Endothelial cell (in vitro differentiated cells): Measurements from ENCODE around the gene ASCL2. TPM values are rescaled to one million over a fixed set of nuclear protein-coding genes. Genes with fewer than 3 reads are reported as not detected.

Source experiments
- DNase-seq: peaks from one replicate; pipeline ENCODE4 v3.0.0; 2021; ENCODE audit warnings: low spot score
- H3K27ac Mint-ChIP-seq: one replicate; pipeline ENCODE4 v1.8.0; 2021; ENCODE audit warnings: mixed read lengths, inconsistent platforms; ENCODE audit not compliant: unreplicated experiment
- H3K27me3 Mint-ChIP-seq: one replicate; pipeline ENCODE4 v1.8.0; 2021; ENCODE audit warnings: mild to moderate bottlenecking, moderate library complexity, mixed read lengths, inconsistent platforms; ENCODE audit not compliant: unreplicated experiment
- H3K36me3 Mint-ChIP-seq: one replicate; pipeline ENCODE4 v1.8.0; 2021; ENCODE audit warnings: mild to moderate bottlenecking, low read depth, mixed read lengths, inconsistent platforms; ENCODE audit not compliant: unreplicated experiment
- H3K4me1 Mint-ChIP-seq: one replicate; pipeline ENCODE4 v1.8.0; 2021; ENCODE audit warnings: mild to moderate bottlenecking, mixed read lengths, inconsistent platforms; ENCODE audit not compliant: unreplicated experiment
- H3K4me3 Mint-ChIP-seq: one replicate; pipeline ENCODE4 v1.8.0; 2021; ENCODE audit warnings: mild to moderate bottlenecking, mixed read lengths, inconsistent platforms; ENCODE audit not compliant: unreplicated experiment
- H3K9me3 Mint-ChIP-seq: one replicate; pipeline ENCODE4 v1.8.0; 2021; ENCODE audit warnings: mixed read lengths, inconsistent platforms; ENCODE audit not compliant: unreplicated experiment
- total RNA-seq: library from RNA; stranded (reverse); fragmentation: NEBNext Ultra II Directional; extraction: Animal tissue kit (Norgen Biotek cat#: 25700); gene quantifications from one replicate; pipeline ENCODE4 v1.2.1, GENCODE V29; 2021; ENCODE audit not compliant: unreplicated experiment
- TF ChIP-seq, protein P1 (sequence below): fragments of 200-600 bp; sonication (generic); IDR thresholded peaks from one replicate; pipeline ENCODE4 v1.5.0; 2021; ENCODE audit warnings: antibody characterized with exemption; ENCODE audit not compliant: unreplicated experiment

Gene ASCL2
- total RNA-seq, 1 donor from 2014 or later: not detected

DNA sequence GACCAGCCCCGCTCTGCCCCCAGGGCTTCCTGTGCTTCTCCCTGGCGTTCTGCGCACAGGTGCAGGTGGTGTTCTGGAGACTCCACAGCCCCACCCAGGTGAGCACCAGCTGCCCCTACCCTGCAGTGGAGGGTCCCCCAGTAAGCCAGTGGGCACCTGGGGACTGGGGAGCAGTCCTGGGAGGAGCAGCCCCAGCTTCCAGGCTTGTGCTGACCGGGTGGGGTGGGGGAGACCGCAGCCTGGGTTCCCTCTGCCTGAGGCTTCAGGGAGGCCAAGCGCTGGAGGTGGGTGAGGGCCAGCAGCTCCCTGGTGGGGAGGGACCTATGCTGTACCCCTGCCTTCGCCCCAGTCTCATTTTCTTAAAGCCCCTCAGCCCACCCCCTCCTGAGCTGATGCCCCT lies 38.3 kb upstream of the ASCL2 start:
- Mint-ChIP-seq H3K36me3 (no peaks in the 10 kb centered on the region), H3K4me1 (peaks cover 9% of the 10 kb centered on the region), H3K27me3 (no peaks in the 10 kb centered on the region), H3K9me3 (no peaks in the 10 kb centered on the region), H3K27ac (no peak overlapping the region), H3K4me3 (no peak overlapping the region)
- TF ChIP-seq, protein P1, sequence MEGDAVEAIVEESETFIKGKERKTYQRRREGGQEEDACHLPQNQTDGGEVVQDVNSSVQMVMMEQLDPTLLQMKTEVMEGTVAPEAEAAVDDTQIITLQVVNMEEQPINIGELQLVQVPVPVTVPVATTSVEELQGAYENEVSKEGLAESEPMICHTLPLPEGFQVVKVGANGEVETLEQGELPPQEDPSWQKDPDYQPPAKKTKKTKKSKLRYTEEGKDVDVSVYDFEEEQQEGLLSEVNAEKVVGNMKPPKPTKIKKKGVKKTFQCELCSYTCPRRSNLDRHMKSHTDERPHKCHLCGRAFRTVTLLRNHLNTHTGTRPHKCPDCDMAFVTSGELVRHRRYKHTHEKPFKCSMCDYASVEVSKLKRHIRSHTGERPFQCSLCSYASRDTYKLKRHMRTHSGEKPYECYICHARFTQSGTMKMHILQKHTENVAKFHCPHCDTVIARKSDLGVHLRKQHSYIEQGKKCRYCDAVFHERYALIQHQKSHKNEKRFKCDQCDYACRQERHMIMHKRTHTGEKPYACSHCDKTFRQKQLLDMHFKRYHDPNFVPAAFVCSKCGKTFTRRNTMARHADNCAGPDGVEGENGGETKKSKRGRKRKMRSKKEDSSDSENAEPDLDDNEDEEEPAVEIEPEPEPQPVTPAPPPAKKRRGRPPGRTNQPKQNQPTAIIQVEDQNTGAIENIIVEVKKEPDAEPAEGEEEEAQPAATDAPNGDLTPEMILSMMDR: no peak
- DNase-seq: no peak

DNA sequence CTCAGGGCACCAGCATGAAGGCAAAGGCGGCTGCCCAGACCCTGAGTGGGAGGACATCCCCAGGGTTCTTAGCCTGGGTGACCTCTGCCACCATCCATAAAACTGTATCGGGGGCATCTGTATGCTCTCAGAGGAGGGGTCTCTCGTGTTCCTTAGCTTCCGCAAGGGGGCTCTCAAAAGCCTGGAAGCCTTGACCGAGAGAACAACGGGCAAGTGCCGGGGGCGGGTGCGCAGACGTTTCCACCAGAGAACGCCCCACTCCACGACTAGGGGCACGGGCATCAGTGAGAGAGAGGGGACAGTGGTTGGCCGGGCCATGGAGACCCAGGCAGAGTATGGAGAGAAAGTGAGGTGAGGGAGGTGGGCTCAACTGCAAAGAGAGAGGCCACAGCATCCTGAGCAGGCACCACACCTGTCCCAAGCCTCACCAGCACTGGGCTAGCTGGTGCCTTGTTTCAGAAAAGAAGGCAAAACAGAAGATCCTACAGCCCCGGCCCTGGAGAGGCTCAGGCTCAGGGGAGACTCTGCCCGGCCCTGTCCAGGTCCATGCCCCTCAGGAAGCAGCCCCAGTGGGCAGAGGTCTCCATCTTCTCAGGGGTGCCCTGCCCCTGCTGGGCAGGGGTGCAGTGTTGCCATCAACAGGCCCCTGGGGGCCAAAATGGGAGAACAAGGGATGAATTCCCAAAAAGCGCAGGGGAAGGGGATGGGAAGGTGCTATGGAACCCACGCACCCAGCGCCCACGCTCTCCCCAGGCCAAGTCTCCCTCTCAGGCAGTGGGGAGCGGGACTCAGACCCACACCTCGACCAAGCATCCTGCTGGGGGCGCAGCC lies 37.3 kb upstream of the ASCL2 start:
- DNase-seq: no peak
- TF ChIP-seq, protein P1: no peak
- Mint-ChIP-seq H3K4me1 (peaks cover 9% of the 10 kb centered on the region), H3K36me3 (no peaks in the 10 kb centered on the region), H3K27me3 (no peaks in the 10 kb centered on the region), H3K4me3 (no peak overlapping the region), H3K9me3 (no peaks in the 10 kb centered on the region), H3K27ac (no peak overlapping the region)

DNA sequence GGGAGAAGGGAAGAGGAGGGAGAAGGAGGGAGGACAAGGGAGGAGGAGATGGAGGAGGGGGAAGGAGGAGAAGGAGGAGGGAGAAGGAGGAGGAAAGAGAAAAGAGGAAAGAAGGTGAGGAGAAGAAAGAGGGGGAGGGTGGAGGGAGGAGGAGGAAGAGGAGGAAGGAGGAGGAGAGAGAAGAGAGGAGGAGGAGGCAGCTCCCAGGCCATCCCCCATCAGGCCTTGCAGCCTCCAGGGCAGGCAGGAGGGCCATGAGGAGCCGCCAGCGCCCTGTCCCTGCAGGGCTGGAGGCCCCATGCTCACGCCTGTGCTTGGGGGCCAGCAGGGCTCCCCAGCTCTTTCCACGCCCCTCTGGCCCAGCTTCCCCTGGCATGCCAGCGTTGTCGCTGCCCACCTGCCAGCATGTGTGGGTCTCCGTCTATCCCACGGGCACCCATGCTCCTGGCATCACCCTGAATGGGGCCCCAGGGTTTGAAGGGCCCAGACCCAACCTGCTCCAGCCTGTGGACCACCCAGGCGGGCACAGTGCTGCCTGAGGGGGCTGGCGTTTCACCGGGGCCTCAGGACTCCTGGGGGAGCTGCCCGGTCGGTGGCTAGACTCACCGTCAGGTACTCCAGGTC lies 36.6 kb upstream of the ASCL2 start:
- H3K27ac Mint-ChIP-seq: no peak overlapping the region
- no peak for DNase-seq
- TF ChIP-seq, protein P1: no peak

DNA sequence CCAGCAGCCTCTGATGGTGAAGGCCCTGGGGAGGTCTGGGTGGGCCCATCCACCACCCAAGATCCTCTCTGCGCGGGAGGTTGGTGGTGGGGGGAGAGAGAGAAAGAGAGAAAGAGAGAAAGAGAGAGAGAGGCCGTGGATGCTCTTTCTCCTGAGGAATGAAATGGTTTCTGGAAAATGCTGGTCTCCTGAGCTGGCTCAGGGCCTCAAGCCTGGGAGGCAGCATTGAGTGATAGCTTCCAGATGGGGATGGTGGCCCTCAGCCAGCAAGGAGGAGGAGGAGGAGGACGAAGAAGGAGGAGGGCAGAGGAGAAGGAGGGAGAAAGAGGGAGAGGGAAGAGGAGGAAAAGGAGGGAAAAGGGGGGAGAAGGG lies 36.0 kb upstream of the ASCL2 start:
- Mint-ChIP-seq H3K4me1 (peaks cover 9% of the 10 kb centered on the region), H3K27me3 (peaks cover 3% of the 10 kb centered on the region), H3K9me3 (no peaks in the 10 kb centered on the region), H3K27ac (peak overlapping the region; percentile 52), H3K36me3 (no peaks in the 10 kb centered on the region), H3K4me3 (peak overlapping the region; percentile 31)
- DNase-seq: no peak
- TF ChIP-seq, protein P1: no peak

More for the DNA sequence above, 36.6 kb upstream of the ASCL2 start:
- Mint-ChIP-seq H3K36me3 (no peaks in the 10 kb centered on the region), H3K4me3 (no peak overlapping the region), H3K27me3 (peaks cover 2% of the 10 kb centered on the region), H3K9me3 (no peaks in the 10 kb centered on the region), H3K4me1 (peaks cover 9% of the 10 kb centered on the region)

DNA sequence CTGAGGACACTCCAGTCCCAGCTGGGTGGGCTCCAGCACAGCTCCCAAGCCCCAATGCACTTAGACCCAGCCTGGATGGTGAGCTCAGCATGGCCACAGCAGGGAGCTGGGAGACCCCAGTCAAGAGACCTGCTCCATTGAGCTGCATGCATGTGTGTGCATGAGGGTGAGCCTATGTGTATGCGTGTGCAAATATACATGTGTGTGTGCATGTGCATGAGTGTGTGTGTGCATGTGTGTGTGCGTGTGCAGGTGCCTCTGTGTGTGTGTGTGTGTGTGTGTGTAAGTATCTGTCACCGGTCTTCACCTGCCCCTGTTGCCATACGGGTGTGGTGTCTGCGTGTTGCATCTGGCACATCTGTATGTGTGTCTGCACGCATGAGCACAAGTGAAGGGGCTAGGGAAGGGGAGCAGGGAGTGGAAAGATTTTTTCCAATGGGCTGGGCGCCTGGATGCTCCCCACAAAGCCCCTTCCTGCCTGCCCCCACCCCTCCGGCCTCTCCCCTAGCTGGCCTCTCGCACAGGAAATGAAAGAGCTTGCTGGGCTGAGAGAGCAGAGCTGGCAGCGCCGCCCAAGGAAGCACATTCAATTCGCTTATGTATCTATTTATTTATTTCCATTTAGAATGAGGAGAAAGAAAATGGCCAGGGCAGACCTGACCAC lies 35.5 kb upstream of the ASCL2 start:
- Mint-ChIP-seq H3K9me3 (no peaks in the 10 kb centered on the region), H3K4me3 (peak overlapping the region; percentile 31), H3K27ac (peak overlapping the region; percentile 52), H3K4me1 (peaks cover 9% of the 10 kb centered on the region), H3K36me3 (no peaks in the 10 kb centered on the region), H3K27me3 (peaks cover 3% of the 10 kb centered on the region)
- DNase-seq: no peak
- TF ChIP-seq, protein P1: no peak
